Activated CD8-positive, alpha-beta memory T cell treated with anti-CD3 and anti-CD28 coated beads, Interleukin-2, amount 50 U/mL, for 4 hours (primary cell): ENCODE data around the gene PPDPF.

Experiments used
- DNase-seq: peaks from one replicate; pipeline ENCODE4 v3.0.0-alpha.2; 2020

The PPDPF gene

GRCh38 chr20:63487781-63488241 lies 32.8 kb upstream of the PPDPF start:
- DNase-seq: no peak

GRCh38 chr20:63488315-63489251 lies 32.0 kb upstream of the PPDPF start:
- no peak for DNase-seq

DNA sequence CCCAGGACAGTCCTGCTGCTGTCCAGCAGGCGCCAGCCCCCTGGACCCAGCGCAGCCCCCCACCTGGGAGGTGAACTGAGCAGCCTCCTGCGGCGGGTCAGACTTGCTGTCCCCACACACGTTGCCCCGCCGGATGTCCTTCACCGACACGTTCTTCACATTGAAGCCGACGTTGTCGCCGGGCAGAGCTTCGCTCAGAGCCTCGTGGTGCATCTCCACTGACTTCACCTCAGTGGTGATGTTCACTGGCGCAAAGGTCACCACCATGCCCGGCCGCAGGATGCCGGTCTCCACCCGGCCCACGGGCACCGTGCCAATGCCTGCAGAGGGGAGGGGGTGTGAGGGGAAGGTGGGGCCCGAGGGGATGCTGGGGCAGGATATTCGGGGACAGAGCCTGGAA lies 30.1 kb upstream of the PPDPF start:
- DNase-seq: no peak

- no peak for DNase-seq
Observed at GRCh38 chr20:63491078-63491477, 29.5 kb upstream of the PPDPF start.

DNA sequence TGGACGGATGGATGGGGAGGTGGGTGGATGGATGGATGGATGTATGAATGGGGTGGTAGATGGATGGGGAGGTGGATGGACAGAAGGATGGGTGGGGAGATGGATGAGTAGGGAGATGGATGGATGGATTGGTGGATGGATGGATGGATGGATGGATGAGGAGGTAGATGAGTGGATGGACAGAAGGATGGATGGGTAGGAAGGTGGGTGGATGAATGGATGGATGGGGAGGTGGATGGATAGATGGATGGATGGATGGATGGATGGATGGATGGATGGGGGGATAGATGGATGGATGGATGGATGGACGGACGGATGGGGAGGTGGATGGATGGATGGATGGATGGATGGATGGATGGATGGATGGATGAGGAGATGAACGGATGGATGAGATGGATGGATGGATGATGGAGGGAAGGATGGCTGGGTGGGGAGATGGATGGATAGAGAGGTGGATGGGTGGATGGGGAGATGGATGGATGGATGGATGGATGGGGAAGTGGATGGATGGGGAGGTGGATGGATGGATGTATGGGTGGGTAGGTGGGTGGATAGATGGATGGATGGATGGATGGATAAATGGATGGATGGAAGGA lies 28.8 kb upstream of the PPDPF start:
- DNase-seq: no peak

DNA sequence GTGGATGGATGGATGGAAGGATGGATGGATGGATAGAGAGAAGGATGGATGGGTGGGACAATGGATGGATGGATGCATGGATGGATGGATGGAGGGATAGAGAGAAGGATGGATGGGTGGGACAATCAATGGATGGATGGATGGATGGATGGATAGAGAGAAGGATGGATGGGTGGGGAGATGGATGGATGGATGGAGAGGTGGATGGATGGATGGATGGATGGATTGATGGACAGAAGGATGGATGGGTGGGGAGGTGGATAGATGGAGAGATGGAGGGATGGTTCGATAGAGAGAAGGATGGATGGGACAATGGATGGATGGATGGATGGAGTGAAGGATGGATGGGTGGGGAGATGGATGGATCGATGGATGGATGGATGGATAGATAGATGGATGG lies 28.0 kb upstream of the PPDPF start:
- DNase-seq: no peak

- DNase-seq: no peak
Observed at GRCh38 chr20:63492982-63493381, 27.6 kb upstream of the PPDPF start.

DNA sequence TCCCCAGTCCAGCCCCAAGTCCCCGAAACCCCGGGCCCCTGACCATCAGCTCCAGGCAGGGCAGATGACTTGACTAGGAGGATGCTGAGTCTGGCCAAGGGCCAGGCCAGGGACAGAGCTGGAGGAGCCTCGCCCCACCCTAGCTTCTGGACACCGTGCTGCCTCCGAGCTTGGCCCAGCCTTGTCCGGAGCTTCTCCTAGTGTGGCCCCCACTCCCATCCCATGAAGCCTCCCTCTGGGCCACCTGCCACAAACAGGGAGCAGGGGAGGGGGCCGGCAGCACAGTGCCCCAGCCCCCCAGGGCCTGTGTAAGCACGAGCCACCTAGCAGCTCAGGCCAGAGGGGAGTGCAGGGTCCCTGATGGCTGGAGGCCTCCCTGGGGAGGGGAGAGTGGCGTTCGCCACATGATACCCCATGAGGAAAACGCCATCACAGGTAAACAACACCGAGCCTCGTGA lies 27.0 kb upstream of the PPDPF start:
- DNase-seq: no peak

GRCh38 chr20:63494084-63494419 lies 26.5 kb upstream of the PPDPF start:
- no peak for DNase-seq

- DNase-seq: no peak
Observed at GRCh38 chr20:63494420-63495166, 26.0 kb upstream of the PPDPF start.

DNA sequence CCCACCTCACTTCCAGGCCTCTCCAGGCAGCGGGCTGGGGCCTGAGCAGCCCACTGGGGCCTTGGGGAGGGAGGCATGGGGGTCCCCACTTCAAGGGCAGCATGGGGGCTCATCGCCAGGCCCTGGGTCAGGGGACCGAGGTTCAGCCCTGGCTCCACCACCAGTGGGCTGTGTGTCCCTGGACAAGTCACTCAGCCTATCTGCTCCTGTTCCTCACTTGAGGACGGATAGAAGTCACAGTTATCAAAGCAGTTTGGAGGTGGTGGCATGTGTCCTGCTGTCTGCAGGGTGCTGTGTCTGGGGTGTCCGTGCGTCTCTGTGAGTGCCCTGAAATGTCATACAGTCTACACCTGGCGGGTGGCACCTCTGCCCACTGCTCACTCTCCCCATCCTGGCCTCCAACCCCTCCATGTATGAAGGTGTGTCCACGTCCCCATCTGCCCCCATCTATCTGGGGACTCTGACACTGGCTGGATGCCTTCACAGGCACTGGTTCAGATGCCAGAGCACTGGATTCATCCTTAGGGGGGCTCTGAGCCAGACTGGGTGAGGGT lies 25.3 kb upstream of the PPDPF start:
- no peak for DNase-seq

DNA sequence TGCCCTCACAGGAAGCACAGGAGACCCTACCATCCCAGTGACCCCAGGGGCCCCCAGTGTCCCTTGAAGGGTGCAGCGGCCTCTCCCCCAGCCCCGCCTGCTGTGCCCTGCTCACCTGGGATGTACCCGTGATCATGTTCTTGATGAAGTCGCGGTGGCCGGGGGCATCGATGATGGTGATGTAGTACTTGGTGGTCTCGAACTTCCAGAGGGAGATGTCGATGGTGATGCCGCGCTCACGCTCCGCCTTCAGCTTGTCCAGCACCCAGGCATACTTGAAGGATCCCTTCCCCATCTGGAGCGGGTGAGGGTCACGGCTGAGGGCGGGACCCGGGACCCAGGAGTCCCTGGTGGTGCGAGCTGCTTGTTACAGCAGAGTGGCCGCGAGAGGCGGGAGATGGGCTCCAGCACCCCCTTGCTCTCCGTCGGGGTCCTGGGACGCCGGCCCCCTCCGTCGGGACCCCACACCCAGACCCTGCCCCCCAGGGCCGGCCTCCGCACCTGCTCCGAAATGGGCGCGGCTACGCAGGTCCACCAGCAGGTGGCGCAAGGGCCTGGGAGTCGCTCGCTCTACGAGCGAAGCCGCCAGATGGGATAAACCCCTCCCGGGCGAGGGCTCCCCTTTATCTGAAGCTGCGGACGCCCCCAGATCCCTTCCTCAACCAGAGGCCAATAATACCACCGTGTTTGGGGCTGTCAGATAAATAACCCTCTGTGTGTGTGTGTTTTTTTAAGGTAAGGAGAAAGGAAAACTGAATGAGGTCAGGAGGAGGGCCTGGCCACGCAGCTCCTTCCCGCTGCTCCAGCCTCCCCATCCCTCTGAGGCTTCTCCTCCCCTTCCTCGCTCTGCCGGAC lies 24.6 kb upstream of the PPDPF start:
- DNase-seq: peak; percentile 82

- no peak for DNase-seq
Observed at GRCh38 chr20:63496596-63497120, 23.9 kb upstream of the PPDPF start.

- DNase-seq: no peak
Observed at GRCh38 chr20:63497138-63497945, 23.2 kb upstream of the PPDPF start.

DNA sequence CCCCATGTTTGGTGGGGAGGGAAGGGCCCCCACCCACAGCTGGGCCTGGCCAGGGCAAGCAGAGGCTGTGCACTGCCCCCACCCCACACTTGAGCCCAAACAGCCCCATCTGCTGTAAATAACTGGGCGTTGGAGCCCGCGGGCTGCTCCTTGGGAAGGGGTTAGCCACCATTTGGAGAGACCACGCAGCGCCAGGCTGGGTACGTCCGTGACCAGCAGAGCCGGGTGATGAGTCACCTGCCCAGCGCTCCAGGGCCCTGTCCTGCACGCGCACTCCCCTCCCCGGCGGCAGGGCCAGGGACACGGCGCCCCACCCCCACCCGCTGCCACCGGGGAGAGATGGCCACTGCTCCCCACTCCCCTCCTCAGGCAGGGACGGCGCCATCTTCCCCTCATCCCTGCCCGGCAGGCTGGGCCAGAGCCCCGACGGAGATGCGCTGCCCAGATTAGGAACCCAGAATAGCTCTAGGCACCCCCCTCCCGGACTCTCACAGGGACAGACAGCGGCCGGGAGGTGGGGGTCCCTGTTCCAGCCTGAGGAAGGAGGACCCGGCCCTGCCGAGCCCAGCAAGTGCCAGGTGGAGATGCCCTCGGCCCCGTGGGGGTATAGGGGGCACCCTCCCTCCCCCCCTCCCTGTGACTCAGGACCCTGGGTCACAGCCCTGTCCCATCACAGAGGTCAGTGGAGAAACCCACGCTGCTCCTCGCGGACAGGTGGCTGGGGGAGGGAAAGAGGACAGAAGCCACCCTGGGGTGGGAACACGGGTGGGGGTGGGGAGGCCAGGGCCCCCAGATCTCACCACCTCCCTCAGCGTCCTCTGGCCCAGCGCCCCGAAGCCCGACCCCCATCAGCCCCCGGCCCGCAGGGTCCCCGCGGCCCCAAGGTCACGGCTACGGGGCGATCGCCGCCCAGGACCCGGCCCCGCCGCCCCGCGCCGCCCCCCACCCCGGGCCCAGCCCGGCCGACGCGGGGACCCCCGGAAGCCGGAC lies 22.3 kb upstream of the PPDPF start:
- no peak for DNase-seq

DNA sequence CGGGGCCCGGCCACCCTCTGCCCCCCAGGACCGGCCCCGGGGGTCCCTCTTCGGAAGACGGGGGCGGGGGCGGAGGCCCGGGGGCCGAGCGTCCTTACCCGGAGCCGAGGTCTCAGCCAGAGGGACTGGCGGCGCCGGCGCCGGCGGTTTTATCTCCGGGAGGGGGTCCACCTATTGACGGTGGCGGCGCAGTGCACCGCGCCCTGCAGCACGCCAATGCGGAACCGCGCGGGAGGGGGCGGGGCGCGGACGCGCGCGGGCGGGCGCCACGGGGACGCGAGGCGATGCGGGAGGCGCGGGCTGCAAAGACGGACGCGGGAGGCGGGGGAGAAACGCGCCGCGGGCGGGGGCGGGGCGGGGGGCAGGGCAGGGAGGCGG lies 21.6 kb upstream of the PPDPF start, which contains the start of gene EEF1A2:
Gene EEF1A2 (minus strand): TSS at position 124 of the 378 bp plus-strand sequence. CDS start 1,320 bp downstream, outside the sequence.
- peak; percentile 50 for DNase-seq

DNA sequence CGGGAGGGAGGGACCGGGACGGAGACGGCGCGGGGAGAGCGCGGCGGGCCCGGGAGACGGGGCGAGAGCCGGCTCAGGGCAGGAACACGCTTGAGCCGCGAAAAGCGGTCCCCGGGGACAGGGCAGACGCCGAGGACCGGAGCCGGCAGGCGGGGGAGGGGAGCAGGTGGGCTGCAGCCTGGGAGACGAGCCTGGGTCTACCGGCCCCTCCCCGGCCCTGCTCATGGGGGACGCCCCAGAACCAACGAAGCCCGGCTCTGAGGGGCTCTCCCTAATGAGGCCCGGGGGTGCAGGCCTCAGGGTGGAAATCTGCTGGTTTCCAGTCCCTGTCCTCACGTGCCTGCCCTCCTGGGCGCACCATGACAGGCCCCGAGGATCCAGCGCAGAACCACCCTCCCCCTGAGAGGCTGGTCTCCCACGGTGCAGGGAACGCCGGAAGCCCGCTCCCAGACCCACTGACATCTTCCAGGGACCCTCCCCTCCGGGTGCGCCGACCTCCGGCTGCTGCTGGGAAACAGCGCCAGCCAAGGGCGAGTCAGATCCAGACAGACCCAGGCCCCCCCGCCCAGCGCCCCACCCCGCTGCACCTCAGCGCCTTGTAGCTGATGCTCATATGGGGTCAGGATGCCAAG lies 21.1 kb upstream of the PPDPF start:
- DNase-seq: no peak

DNA sequence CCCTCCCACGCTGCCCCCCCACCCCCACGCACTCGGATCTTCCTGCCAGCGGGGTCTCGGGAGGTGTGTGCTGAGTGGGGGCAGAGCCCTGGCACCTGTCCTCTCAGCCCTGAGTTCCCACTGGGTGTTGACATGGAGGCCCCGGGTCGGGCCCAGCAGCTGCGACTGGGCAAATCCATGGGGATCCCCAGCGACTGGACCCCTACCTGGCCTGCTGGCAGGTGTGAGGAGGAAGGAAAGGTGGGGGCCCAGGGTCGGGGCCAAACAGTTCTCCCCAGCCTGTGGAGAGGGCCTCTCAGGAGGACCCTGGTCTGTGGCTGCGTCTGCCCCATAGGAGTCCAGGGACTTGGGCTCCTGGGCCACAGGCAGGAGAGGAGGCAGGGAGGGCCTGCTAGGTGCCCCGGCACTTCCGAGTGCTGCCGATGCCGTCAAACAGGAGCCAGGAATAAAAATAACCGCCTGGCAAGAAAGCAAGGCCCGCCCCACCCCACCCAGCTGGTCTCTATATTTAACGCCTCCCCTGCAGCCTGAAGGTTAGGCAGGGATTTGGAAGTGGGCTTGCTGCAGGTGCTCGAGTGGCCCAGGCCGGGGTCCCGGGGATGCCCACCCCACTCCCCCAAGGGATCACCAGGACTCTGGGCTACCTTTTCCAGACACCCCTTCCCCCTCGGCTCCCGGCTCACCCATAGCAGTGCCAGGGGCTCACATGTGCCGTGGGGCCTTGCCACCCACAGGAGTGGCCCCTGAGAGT lies 20.2 kb upstream of the PPDPF start:
- no peak for DNase-seq
